ENCODE measurements around the gene ATP2A1.

- TF ChIP-seq ZNF19 (tag by site-specific recombination; IDR thresholded peaks at IDR 0.05; ENCODE audit: low read depth), result no peak
- no peak for TF ChIP-seq ZNF623 (tag by site-specific recombination; IDR thresholded peaks at IDR 0.05)
- no peak for TF ChIP-seq REST (tag by site-specific recombination; IDR thresholded peaks at IDR 0.05)
- TF ChIP-seq PRDM6 (tag by site-specific recombination; IDR thresholded peaks at IDR 0.05), result no peak
- TF ChIP-seq MEIS1 (CRISPR knock-in tag; IDR thresholded peaks at IDR 0.05; ENCODE audit: borderline replicate concordance), result no peak
- no peak for TF ChIP-seq ZNF704 (tag by site-specific recombination; IDR thresholded peaks at IDR 0.05)
- TF ChIP-seq ZSCAN30 (tag by site-specific recombination; IDR thresholded peaks at IDR 0.05), result peak; percentile 47; the same call in 1 of the 2 replicates
- no peak for TF ChIP-seq CTCF (tag by site-specific recombination; IDR thresholded peaks at IDR 0.05)
- TF ChIP-seq ZNF654 (tag by site-specific recombination; IDR thresholded peaks at IDR 0.05; ENCODE audit: low read depth), result no peak
- no peak for TF ChIP-seq ZNF549 (tag by site-specific recombination; IDR thresholded peaks at IDR 0.05)
- TF ChIP-seq ZNF26 (tag by site-specific recombination; IDR thresholded peaks at IDR 0.05), result no peak
- TF ChIP-seq ZNF660 (tag by site-specific recombination; IDR thresholded peaks at IDR 0.05), result no peak
Observed at GRCh38 chr16:28879261-28879840, 1.1 kb downstream of the ATP2A1 start.
